Bone marrow (tissue), 2 donors: ENCODE data around the gene RBMX.
"Not testable (repeated sequence)": the region's sequence is repeated elsewhere in the genome, so short reads cannot be mapped to it uniquely, and the experiment has no call there.

ENCODE experiments used
- DNase-seq, 2 donors: peaks; one replicate each; lab custom pipeline; 2025; lab: John Stamatoyannopoulos, UW

Gene RBMX

GRCh38 chrX:136880452-136881013, at the start of gene RBMX:
RBMX (minus strand) TSS chrX:136880725; CDS start chrX:136879427, 1,298 bp downstream.
- DNase-seq: peak; percentile 56 to 91

DNA sequence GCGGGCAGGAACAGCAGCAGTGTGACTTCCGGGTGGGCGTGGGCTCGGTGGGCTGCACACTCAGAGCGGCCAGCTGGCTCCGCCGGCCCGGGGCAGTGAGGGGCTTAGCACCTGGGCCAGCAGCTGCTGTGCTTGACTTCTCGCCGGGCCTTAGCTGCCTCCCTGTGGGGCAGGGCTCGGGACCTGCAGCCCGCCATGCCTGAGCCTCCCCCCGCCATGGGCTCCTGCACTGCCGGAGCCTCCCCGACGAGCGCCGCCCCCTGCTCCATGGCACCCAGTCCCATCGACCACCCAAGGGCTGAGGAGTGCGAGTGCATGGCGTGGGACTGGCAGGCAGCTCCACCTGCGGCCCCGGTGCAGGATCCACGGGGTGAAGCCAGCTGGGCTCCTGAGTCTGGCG, 40.9 kb upstream of the RBMX start:
- not testable (repeated sequence) for DNase-seq

DNA sequence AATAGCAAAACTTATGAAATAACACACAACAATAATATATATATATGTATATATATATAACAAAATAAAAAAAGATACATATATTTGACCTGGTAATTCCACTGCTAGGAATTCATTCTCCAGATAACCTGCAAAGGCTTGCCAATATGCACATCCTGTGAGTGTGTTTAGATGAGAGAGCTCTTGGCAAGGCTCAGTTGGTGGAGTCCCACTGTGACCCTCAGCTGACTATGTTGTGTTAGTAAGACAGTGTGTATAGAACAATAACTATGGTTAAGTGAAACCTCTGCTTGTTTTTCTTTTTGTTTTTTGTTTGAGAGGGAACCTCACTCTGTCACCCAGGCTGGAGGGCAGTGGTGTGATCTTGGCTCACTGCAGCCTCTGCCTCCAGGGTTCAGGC, 39.5 kb upstream of the RBMX start:
- DNase-seq: no peak

- no peak for DNase-seq
These were observed 36.3 kb upstream of the RBMX start for GRCh38 chrX:136916827-136917226.

DNA sequence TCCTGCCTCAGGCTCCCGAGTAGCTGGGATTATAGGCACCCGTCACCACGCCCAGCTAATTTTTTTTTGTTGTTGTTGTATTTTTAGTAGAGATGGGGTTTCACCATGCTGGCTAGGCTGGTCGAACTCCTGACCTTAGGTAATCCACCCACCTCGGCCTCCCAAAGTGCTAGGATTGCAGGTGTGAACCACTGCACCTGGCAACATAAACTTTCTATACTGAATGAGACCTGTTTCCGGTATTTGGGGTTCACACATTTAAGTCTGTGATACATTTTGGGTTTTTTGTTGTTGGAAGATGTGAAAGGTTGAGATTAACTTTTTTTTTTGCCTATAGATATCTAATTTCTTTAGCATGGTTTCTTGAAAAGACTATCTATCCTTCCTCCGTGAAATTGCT, 31.1 kb upstream of the RBMX start:
- not testable (repeated sequence) for DNase-seq

GRCh38 chrX:136911253-136911652, 30.7 kb upstream of the RBMX start:
- DNase-seq: no peak

DNA sequence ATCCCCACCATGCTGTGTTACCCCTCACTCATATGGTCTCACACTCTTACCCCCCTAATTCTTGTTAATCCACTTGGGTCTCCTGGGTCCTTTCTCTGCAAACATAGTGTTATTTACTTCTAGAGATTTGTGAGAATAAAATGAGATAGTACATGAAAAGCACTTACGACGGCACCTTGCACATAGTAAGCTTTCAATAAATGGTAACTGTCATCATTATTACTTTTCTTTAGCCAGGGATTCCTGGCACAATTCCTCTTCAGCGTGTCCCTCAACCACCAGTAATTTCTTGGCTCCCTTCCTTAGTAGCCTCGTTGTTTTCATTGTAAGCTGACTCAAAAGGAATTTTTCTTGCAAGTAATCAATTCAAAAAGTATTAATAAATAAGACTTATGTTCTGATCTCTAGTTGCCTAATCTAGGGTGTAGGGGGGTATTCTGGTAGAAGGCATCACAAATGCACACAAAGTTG, 30.1 kb upstream of the RBMX start:
- DNase-seq: no peak

DNA sequence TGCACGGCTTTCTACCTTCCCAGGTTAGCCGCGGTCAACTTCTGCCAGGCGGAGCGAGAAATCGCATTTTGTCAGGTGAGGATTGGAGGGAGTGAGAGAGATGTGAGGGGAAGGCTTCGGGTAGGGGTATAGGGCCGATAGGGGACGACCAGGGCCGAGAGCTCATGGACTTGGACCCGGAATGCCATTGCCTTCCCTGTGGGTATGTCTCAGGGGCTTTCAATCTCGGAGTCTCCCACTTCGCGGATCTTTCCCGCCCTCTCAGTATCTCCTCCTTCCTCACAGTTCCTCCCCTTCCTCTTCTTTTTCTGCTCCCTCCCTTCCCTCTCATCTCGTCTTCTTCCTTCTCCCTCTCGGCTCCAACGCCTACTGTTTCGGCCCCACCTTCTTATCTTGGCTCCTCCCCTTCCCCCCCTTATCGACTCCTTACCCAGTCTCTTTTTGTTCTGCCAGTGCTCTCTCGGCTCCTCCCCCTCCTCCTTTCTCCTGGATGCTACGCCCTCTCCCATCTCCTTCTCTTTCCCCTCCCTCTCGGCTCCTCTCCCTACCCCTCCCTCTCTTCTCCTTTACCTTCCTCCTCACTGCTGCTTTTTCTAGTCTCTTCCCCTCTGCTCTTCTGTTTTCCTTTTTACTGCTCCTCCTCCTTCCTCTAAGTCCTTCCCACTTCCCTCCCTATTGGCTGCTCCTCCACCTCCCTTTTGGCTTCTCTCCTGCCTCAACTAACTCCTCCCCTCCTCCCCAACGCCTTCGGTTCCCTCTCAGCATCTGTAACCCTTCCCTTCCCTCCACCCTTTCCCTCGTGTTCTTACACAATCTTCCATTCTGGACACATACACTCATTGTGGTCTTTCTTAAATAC, 29.4 kb upstream of the RBMX start:
- peak; percentile 36 to 66 for DNase-seq

- peak; percentile 33 to 34 for DNase-seq
These were observed 28.7 kb upstream of the RBMX start for GRCh38 chrX:136909119-136909705.

- DNase-seq: no peak
These were observed 27.1 kb upstream of the RBMX start for GRCh38 chrX:136907621-136908020.

DNA sequence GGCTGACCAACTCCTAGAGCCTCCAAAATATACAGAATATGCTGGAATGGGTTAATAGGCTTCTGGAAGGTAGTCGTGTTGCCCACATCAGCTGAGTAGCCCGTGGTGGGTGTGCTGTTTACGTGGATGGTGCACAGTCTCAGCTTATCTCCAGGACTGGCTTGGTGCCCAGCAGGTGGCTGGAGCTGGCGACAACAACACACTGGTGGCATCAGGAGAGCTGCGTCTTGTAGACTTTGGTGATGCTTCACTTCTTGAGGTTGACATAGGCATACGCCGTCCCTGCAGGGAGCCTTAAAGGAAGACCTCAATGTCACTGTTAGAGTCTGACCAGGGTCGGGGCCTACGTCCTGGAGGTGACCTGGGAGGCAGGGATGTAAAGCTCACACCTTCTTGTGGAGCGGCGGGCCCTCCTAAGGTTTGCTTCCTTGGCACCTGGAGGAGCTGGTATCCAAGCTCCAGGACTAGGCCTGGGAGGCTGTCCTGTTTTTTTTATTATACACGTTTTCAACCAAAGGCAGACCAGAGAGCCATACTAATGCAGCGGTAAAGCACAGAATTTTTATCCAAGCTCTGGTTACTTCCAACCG, 26.5 kb upstream of the RBMX start:
- no peak for DNase-seq

GRCh38 chrX:136904067-136904466, 23.5 kb upstream of the RBMX start:
- not testable (repeated sequence) for DNase-seq

- not testable (repeated sequence) for DNase-seq
These were observed 19.5 kb upstream of the RBMX start for GRCh38 chrX:136900071-136900470.

DNA sequence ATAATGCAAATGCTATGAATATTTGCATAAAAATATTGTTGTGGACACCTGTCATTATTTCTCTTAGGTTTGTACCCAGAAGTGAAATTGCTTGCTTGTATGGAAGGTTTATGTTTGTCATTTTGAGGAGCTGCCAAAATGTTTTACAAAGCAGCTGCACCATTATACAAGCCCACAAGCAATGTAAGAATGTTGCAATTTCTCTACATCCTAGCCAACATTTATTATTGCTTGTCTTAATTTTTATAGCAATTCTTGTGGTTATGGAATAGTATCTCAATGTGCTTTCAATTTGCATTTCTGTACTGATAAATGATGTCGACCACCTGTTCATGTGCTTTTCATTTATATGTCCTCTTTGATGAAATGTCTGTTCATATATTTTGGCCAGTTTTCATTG, 18.7 kb upstream of the RBMX start:
- no peak for DNase-seq

GRCh38 chrX:136898752-136899151, 18.2 kb upstream of the RBMX start:
- DNase-seq: not testable (repeated sequence)

DNA sequence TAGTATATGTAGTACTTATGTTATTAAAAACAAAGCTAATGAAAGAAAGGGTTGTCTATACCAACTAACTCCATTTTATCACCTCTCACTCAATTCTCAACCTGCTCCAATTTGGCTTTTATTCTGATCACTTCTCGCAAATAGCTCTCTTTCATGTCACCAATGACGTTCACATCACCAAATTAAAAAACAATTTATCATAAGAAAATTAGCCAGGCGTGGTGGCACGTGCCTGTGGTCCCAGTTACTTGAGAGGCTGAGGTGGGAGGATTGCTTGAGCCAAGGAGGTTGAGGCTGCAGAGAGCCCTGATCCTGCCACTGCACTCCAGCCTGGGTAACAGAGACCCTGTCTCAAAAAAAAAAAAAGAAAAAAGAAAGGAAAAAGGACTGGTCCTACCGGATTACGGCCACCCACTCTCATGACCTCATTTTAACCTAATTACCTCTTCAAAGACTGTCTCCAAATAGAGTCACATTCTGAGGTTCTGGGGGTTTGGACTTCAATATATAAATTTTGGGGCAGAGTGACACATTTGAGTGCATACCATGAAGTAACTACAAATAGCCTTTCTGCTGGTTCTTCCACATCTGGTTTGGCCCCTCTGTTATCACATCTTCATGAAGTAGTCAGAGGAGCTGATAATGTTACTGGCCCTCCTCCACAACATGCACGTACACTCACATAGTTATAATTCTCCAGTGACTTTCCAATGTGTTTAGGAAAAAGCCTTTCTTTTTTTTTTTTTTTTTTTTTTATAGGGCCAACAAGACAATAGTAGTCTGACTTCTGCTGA, 15.8 kb upstream of the RBMX start:
- DNase-seq: no peak

DNA sequence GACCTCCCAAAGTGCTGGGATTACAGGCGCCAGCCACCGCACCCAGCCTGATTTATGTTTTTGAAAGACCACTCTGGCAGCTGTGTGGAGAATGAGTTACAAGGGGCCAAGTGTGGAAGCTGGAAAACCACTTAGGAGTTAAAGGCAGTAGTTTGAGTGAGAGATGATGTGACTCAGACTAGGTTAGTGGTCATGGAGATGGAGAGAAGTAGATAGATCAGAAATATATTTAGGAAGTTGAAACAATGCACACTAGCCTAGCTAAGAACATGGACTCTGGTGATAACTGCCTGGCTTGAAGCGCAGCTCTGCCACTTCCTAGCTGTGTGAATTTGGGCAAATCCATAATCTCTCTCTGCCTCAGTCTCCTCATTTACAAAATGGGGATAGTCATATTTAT, 11.9 kb upstream of the RBMX start:
- DNase-seq: no peak

DNA sequence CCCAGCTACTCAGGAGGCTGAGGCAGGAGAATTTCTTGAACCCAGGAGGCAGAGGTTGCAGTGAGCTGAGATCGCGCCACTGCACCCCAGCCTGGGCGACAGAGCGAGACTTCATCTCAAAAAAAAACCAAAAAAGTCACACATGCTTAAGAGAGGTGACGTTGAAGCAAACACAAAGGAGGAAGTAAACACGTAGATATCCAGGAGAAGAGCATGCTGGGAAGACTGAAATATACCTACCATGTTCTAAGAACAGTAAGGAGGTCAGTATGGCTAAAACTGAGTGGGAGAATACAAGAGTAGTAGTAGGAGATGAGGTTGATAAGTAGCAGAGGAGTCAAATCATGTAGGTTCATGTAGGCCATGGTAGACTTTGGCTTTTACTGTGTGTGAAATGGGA, 10.1 kb upstream of the RBMX start:
- not testable (repeated sequence) for DNase-seq

DNA sequence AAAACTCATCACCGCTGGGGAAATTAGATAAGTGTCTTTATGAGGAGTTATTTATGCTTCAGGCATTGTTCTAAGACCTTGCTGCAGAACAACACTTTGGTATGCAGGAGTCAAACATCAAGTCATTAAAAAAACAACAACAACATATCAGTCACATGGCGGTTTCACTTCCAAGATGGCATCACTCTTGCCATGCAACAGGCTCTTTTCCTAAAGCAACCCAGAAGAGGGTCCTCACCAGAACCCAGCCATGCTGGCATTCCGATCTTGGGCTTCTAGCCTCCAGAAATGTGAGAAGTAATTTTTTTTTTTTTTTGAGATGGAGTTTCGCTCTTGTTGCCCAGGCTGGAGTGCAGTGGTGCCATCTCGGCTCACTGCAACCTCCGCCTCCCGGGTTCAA, 8.7 kb upstream of the RBMX start:
- no peak for DNase-seq

GRCh38 chrX:136880003-136880451, 498 bp downstream of the RBMX start:
- DNase-seq: peak in 1 of 2 donors; percentile 27

DNA sequence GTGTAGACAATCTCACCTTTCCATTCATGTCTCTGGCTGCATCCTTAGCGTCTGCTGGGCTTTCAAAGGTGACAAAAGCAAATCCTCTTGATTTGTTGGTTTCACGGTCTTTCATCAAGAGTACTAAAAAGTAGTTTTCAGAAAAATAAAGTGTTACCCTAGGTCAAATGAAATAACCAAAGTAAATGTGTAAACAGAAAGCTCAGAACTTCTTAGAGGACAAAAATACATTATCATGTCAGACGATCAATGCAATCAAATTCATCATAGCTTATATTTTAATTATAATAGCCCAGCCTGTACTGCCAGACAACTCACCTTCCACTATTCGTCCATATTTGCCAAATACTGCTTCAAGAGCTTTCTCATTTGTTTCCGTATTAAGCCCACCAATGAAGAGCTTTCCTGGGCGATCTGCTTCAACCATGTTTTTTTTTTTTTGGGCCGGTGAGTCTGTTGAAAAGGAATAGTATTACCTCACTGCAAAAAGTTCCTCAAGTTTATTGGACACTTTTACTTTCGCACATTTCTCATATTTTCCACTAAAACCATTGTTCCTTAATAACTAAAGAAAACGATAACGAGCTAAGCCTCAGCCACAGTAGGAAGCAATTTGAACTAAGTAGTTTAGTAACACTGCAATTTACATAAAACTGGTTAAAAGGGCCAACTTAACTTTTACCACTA, 1.4 kb downstream of the RBMX start:
- no peak for DNase-seq
